DND-41 (cell line): Measurements from ENCODE around the gene CACHD1.

Experiments
- ATAC-seq: fragments of 200-7000 bp; cut with Tn5 transposase; 3 replicates; pipeline ENCODE4 v1.9.1; 2021; ENCODE audit warnings: low read depth; ENCODE audit not compliant: insufficient read depth
- DNase-seq: peaks from one replicate; pipeline ENCODE4 v3.0.0-alpha.2; 2020
- H2AFZ ChIP-seq: 2 replicates; pipeline ENCODE4 v1.6.0; 2012; ENCODE audit warnings: low read depth, low read length
- H3K27ac ChIP-seq: 2 replicates; pipeline ENCODE4 v1.5.1; 2012; ENCODE audit warnings: low read length, inconsistent platforms
- H3K27me3 ChIP-seq: fragments of 200-600 bp; sonication (generic); 2 replicates; pipeline ENCODE4 v1.6.0; 2012; ENCODE audit warnings: low read length, mild to moderate bottlenecking, inconsistent platforms; ENCODE audit not compliant: insufficient read depth, poor library complexity
- H3K36me3 ChIP-seq: 2 replicates; pipeline ENCODE4 v1.5.1; 2012; ENCODE audit warnings: low read length, inconsistent platforms; ENCODE audit not compliant: insufficient read depth
- H3K4me1 ChIP-seq: 2 replicates; pipeline ENCODE4 v1.5.1; 2012; ENCODE audit warnings: mild to moderate bottlenecking, low read length; ENCODE audit not compliant: insufficient read depth
- H3K4me2 ChIP-seq: 2 replicates; pipeline ENCODE4 v1.6.0; 2012; ENCODE audit warnings: mild to moderate bottlenecking, moderate library complexity, low read length, inconsistent platforms; ENCODE audit not compliant: insufficient read depth
- H3K4me3 ChIP-seq, 2 experiments: fragments of 200-600 bp in 1 of 2; shearing (Covaris generic) in 1 of 2; 2 replicates each; pipeline ENCODE4 v1.5.1; 2012 to 2016; ENCODE audit warnings: inconsistent platforms in 2 of 2, low read length in 2 of 2, mild to moderate bottlenecking in 2 of 2, low read depth in 1 of 2, moderate library complexity in 1 of 2
- H3K79me2 ChIP-seq: 2 replicates; pipeline ENCODE4 v1.6.0; 2012; ENCODE audit warnings: low read length, inconsistent platforms; ENCODE audit not compliant: insufficient read depth
- H3K9ac ChIP-seq: 2 replicates; pipeline ENCODE4 v1.6.0; 2012; ENCODE audit warnings: low read depth, mild to moderate bottlenecking, inconsistent platforms, low read length, moderate library complexity
- H3K9me3 ChIP-seq: 2 replicates; pipeline ENCODE4 v1.5.1; 2012; ENCODE audit warnings: low read length, moderate library complexity, mild to moderate bottlenecking, inconsistent platforms; ENCODE audit not compliant: insufficient read depth, severe bottlenecking
- H4K20me1 ChIP-seq: 2 replicates; pipeline ENCODE4 v1.6.0; 2012; ENCODE audit warnings: low read length; ENCODE audit not compliant: insufficient read depth
- EZH2 ChIP-seq: IDR thresholded peaks from 3 replicates; pipeline ENCODE4 v1.6.1; 2012; ENCODE audit warnings: borderline replicate concordance, low read depth, mild to moderate bottlenecking, moderate library complexity, low read length, inconsistent platforms; ENCODE audit not compliant: severe bottlenecking
- TF ChIP-seq, protein P1 (sequence below): IDR thresholded peaks from 2 replicates; pipeline ENCODE4 v1.5.1; 2012; ENCODE audit warnings: borderline replicate concordance, low read length, moderate library complexity, mild to moderate bottlenecking; ENCODE audit not compliant: poor library complexity, severe bottlenecking; ENCODE audit errors: extremely low read depth

CACHD1 gene

DNA sequence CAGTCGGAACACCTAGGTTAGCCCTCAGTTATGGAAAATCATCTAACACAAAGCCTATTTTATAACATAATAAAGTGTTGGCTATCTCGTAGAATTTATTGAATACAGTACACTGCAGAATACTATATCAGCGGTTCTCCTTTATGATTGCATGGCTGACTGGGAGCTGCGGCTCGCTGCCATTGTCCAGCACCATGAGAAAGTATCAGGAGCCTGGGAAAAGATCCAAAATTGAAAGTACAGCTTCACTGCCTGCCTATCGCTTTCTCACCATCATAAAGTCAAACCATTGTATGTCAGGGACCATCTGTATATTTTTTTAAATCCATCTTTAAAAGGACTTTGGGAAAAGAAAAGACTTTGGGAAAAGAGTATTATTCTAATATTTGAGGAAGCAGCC is 163.0 kb downstream of the CACHD1 start:
- H3K4me1 ChIP-seq, result no peaks in the 10 kb centered on the region
- H3K36me3 ChIP-seq, result no peaks in the 10 kb centered on the region
- DNase-seq (no peak), ATAC-seq (no peak)
- H3K27me3 ChIP-seq, result peaks cover 3% of the 10 kb centered on the region
- no peak for TF ChIP-seq EZH2
- TF ChIP-seq, protein P1, sequence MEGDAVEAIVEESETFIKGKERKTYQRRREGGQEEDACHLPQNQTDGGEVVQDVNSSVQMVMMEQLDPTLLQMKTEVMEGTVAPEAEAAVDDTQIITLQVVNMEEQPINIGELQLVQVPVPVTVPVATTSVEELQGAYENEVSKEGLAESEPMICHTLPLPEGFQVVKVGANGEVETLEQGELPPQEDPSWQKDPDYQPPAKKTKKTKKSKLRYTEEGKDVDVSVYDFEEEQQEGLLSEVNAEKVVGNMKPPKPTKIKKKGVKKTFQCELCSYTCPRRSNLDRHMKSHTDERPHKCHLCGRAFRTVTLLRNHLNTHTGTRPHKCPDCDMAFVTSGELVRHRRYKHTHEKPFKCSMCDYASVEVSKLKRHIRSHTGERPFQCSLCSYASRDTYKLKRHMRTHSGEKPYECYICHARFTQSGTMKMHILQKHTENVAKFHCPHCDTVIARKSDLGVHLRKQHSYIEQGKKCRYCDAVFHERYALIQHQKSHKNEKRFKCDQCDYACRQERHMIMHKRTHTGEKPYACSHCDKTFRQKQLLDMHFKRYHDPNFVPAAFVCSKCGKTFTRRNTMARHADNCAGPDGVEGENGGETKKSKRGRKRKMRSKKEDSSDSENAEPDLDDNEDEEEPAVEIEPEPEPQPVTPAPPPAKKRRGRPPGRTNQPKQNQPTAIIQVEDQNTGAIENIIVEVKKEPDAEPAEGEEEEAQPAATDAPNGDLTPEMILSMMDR, result no peak
- H4K20me1 ChIP-seq, result no peaks in the 10 kb centered on the region
- H3K79me2 ChIP-seq, result no peaks in the 10 kb centered on the region
- H3K9ac ChIP-seq, result no peak overlapping the region
- no peak overlapping the region for H2AFZ ChIP-seq
- no peaks in the 10 kb centered on the region for H3K9me3 ChIP-seq
- H3K4me3 ChIP-seq, result no peak overlapping the region
- no peak overlapping the region for H3K27ac ChIP-seq
- no peak overlapping the region for H3K4me2 ChIP-seq

DNA sequence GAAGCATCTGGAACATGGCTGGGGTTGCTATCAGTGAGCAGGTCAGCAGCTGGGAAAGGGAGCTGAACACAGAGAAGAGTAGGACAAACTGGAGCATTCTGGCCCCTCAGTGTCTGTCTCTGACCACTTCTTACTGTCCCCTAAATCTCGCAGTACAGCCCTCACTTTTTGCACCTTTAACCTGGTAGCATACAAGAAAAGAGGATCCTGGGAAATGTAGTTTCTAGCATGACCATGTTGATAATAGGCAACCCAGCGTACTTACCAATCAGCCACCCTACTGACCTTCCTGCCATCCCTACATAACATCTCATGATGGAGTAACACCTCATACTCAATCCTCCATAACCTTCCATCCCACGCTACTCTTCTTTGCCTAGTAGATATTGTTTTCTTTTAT is 175.8 kb downstream of the CACHD1 start:
- H3K27me3 ChIP-seq, result no peaks in the 10 kb centered on the region
- DNase-seq, result no peak
- no peaks in the 10 kb centered on the region for H3K4me1 ChIP-seq
- H3K9me3 ChIP-seq, result no peaks in the 10 kb centered on the region
- no peaks in the 10 kb centered on the region for H4K20me1 ChIP-seq
- TF ChIP-seq, protein P1, result no peak
- TF ChIP-seq EZH2, result no peak
- H3K4me2 ChIP-seq, result no peak overlapping the region
- no peak overlapping the region for H3K9ac ChIP-seq
- H3K27ac ChIP-seq, result no peak overlapping the region
- H2AFZ ChIP-seq, result no peak overlapping the region
- no peak overlapping the region for H3K4me3 ChIP-seq
- no peaks in the 10 kb centered on the region for H3K36me3 ChIP-seq
- no peak for ATAC-seq
- no peaks in the 10 kb centered on the region for H3K79me2 ChIP-seq

DNA sequence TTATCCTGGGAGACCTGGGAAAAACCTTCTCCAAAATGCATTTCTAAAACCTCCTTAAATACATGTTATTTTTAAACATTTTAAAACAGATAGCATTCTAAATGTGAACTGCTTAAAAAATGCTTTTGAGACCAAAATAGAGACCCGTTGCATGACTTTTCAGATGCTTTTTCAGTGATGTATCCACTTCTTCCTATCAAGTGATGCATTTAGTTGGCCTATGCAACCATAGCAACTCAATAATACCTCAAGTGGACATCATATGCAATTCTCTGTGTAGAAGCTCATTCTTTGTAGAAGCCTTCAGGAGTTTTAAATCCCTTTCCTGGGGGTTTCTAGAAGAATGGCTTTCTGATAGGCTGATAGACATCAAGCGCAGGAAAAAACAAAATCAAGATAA is 180.5 kb downstream of the CACHD1 start:
- Histone ChIP-seq H3K4me2 (no peak overlapping the region), H3K4me1 (no peaks in the 10 kb centered on the region), H3K9me3 (no peaks in the 10 kb centered on the region), H3K27me3 (no peaks in the 10 kb centered on the region), H3K9ac (no peak overlapping the region), H3K36me3 (no peaks in the 10 kb centered on the region), H2AFZ (no peak overlapping the region), H4K20me1 (no peaks in the 10 kb centered on the region), H3K27ac (no peak overlapping the region), H3K4me3 (no peak overlapping the region), H3K79me2 (no peaks in the 10 kb centered on the region)
- ATAC-seq, result no peak
- TF ChIP-seq, protein P1, result no peak
- DNase-seq, result no peak

DNA sequence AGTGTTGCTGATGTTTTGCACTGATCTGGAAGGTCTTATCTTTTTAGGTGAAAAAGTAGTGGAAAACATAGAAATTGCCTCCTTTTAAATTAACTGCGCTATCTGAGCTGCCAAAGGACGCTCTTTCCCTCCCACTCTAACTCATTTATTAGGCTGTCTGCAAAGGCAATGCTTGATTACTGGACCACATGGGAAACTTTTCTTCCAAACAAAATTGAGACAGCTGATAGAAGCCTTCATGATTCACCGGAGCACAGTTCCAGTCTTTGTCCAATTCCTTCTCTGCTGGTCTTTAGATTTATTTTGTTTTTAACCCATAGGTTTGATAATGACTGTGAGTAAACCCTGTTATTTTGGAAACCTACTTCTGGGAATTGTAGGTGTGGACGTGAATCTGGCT is 181.9 kb downstream of the CACHD1 start:
- no peaks in the 10 kb centered on the region for H3K36me3 ChIP-seq
- ATAC-seq, result no peak
- H3K4me2 ChIP-seq, result no peak overlapping the region
- H2AFZ ChIP-seq, result no peak overlapping the region
- H3K27ac ChIP-seq, result no peak overlapping the region
- H3K27me3 ChIP-seq, result no peaks in the 10 kb centered on the region
- H3K79me2 ChIP-seq, result no peaks in the 10 kb centered on the region
- DNase-seq, result no peak
- no peaks in the 10 kb centered on the region for H3K9me3 ChIP-seq
- H3K4me3 ChIP-seq, result no peak overlapping the region
- H3K9ac ChIP-seq, result no peak overlapping the region
- TF ChIP-seq EZH2, result no peak
- TF ChIP-seq, protein P1, result no peak
- no peaks in the 10 kb centered on the region for H4K20me1 ChIP-seq
- no peaks in the 10 kb centered on the region for H3K4me1 ChIP-seq
